Measurements from ENCODE around the gene HOXD10. TPM values are rescaled to one million over a fixed set of nuclear protein-coding genes. Genes with fewer than 3 reads are reported as not detected.
A peak's percentile ranks its signal among the peaks of the same experiment; 100 is the strongest.

Gene HOXD10
- total and polyA plus RNA-seq, 7 donors, result 0.03 to 0.04 TPM; not detected in 5

DNA sequence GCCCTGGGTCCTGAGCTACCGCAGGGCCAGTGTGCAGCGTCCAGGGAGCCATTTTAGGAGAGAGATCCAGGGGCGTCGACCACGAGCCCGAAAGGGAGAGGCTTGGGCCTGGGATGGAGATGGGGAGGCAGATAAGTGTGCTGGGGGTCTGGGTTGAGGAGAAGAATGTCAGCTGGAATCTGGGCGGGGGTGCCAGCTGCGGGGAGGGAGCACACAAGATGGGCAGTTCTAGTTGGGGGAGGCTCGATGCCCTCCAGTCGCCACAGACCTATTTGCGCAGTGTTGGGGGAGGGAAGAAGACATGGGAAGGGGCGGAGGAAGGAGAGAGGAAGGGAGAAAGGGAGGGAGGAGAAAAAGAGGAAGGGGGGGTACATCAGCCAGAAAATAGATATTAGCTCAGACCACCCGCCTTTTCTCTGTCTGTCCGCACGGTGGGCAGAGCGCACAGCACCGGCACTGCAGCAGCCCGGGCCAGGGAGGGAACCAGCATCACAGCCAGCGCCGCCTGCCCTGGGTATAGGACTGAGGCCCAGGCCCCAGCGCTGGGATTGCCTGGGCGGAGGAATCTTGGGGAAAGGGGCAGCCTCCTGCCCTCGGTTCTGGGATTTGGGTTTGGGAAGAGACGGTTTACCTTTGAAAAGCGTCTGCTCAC is 11.4 kb upstream of the HOXD10 start:
- TF ChIP-seq, protein P1, sequence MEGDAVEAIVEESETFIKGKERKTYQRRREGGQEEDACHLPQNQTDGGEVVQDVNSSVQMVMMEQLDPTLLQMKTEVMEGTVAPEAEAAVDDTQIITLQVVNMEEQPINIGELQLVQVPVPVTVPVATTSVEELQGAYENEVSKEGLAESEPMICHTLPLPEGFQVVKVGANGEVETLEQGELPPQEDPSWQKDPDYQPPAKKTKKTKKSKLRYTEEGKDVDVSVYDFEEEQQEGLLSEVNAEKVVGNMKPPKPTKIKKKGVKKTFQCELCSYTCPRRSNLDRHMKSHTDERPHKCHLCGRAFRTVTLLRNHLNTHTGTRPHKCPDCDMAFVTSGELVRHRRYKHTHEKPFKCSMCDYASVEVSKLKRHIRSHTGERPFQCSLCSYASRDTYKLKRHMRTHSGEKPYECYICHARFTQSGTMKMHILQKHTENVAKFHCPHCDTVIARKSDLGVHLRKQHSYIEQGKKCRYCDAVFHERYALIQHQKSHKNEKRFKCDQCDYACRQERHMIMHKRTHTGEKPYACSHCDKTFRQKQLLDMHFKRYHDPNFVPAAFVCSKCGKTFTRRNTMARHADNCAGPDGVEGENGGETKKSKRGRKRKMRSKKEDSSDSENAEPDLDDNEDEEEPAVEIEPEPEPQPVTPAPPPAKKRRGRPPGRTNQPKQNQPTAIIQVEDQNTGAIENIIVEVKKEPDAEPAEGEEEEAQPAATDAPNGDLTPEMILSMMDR (IDR thresholded peaks at IDR 0.05), result no peak
- 12 to 27% (median 20%) methylated on average over 25 of the region's 25 CpGs for WGBS, 3 donors
- ATAC-seq (no peak), DNase-seq (no peak)
- Histone ChIP-seq H3K36me3 (ENCODE audit: insufficient read depth in 1 of 2, low read depth in 1 of 2) (no peaks in the 10 kb centered on the region), H3K9me3 (no peaks in the 10 kb centered on the region), H3K4me3 (peak overlapping the region; percentile 11), H3K27ac (no peak overlapping the region), H3K4me1 (peaks cover 14% of the 10 kb centered on the region), H3K27me3 (ENCODE audit: insufficient read depth in 3 of 3, low read length in 2 of 3) (peaks cover 4 to 99% (median 73%) of the 10 kb centered on the region in 3 donors)
- intact Hi-C loops (cut with DNase I), result no loop called here

- 24 to 41% (median 34%) methylated on average over 25 of the region's 25 CpGs for WGBS, 3 donors
- Histone ChIP-seq H3K4me1 (peaks cover 14% of the 10 kb centered on the region), H3K27ac (no peak overlapping the region), H3K27me3 (ENCODE audit: insufficient read depth in 3 of 3, low read length in 2 of 3) (peaks cover 4 to 99% (median 65%) of the 10 kb centered on the region in 3 donors), H3K4me3 (peak overlapping the region; percentile 54), H3K36me3 (ENCODE audit: insufficient read depth in 1 of 2, low read depth in 1 of 2) (no peaks in the 10 kb centered on the region), H3K9me3 (no peaks in the 10 kb centered on the region)
- ATAC-seq (no peak), DNase-seq (no peak)
- TF ChIP-seq, protein P1 (IDR thresholded peaks at IDR 0.05), result no peak
- intact Hi-C loops (cut with DNase I), result no loop called here
These were observed 10.6 kb upstream of the HOXD10 start for GRCh38 chr2:176105730-176106580.

DNA sequence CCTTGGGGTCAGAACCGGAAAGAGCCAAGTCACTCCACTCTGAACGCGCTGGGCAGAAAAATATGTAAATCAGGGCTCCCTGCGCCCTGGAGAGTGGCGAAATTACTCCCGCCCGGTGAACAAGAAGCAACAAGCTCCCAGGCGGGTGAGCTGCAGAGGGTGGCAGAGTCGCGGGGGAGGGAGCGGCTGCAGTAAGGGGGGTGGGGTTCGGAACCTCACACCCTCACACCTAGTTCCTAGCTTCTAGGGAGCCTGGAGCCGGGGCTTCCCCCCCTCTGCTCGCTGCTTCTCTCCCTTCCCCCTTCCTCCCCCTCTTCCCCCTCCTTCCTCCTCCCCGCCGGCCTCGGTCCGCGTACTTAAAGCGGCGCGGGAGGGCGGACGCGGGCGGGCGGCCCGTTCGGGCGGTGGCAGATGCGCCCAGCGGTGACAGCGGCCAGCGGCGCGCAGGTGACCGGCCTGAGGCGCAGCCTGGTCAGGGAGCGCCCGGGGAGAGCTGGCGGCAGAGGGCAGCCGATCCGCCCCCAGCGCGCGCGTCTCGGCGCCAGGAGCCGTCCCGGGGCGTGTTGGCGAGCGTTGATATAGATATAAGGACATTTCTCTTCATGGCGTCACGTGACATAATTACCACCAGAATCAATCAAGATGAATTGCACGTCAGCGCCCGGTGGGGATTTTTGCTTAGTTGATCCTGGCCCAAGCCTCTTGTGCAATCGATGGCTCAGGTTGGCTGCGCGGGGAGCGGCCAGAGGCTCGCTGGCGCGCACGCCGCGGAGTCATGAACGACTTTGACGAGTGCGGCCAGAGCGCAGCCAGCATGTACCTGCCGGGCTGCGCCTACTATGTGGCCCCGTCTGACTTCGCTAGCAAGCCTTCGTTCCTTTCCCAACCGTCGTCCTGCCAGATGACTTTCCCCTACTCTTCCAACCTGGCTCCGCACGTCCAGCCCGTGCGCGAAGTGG is 9.7 kb upstream of the HOXD10 start, which contains the start of gene HOXD11:
Gene HOXD11, plus strand, starts transcription at position 700 of the 959 bp plus-strand sequence. Its CDS starts 76 bp downstream, at position 776.
- TF ChIP-seq, protein P1 (IDR thresholded peaks at IDR 0.05), result no peak
- 2 to 3% (median 2%) methylated on average over 59 to 85 of the region's 85 CpGs for WGBS, 3 donors
- intact Hi-C loops (cut with DNase I), result no loop called here
- peaks cover 4 to 99% (median 62%) of the 10 kb centered on the region in 3 donors for H3K27me3 ChIP-seq (ENCODE audit: insufficient read depth in 3 of 3, low read length in 2 of 3)
- H3K4me3 ChIP-seq, result peak within 1 kb of the TSS; percentile 54
- no peak for DNase-seq
- H3K9me3 ChIP-seq, result no peaks in the 10 kb centered on the region
- peaks cover 14% of the 10 kb centered on the region for H3K4me1 ChIP-seq
- H3K36me3 ChIP-seq (ENCODE audit: insufficient read depth in 1 of 2, low read depth in 1 of 2), result no peaks in the 10 kb centered on the region
- H3K27ac ChIP-seq, result no peak within 1 kb of the TSS
- ATAC-seq, result peak; percentile 26 to 76 (median 68)

GRCh38 chr2:176107731-176108181 is 8.8 kb upstream of the HOXD10 start:
- Histone ChIP-seq H3K4me3 (no peak overlapping the region), H3K27ac (no peak overlapping the region)

More at GRCh38 chr2:176107731-176108181, 8.8 kb upstream of the HOXD10 start:
- DNase-seq (no peak), ATAC-seq (no peak)
- WGBS, 3 donors, result 1 to 4% (median 3%) methylated on average over 25 to 59 of the region's 59 CpGs
- TF ChIP-seq, protein P1 (IDR thresholded peaks at IDR 0.05), result no peak
- H3K27me3 ChIP-seq (ENCODE audit: insufficient read depth in 3 of 3, low read length in 2 of 3), result peaks cover 4 to 99% (median 68%) of the 10 kb centered on the region in 3 donors
- H3K36me3 ChIP-seq (ENCODE audit: insufficient read depth in 1 of 2, low read depth in 1 of 2), result no peaks in the 10 kb centered on the region
- H3K9me3 ChIP-seq, result no peaks in the 10 kb centered on the region
- peaks cover 14% of the 10 kb centered on the region for H3K4me1 ChIP-seq
- intact Hi-C loops (cut with DNase I), result no loop called here

Data from psoas muscle (tissue), 8 donors.